GM18517 (cell line): ENCODE data around the gene FANCC.

Source experiments
- ATAC-seq: cut with Tn5 transposase; IDR thresholded peaks from one replicate; pipeline ENCODE4 v1.9.1; 2021; ENCODE audit warnings: mild to moderate bottlenecking, moderate library complexity; ENCODE audit not compliant: unreplicated experiment

The FANCC gene

DNA sequence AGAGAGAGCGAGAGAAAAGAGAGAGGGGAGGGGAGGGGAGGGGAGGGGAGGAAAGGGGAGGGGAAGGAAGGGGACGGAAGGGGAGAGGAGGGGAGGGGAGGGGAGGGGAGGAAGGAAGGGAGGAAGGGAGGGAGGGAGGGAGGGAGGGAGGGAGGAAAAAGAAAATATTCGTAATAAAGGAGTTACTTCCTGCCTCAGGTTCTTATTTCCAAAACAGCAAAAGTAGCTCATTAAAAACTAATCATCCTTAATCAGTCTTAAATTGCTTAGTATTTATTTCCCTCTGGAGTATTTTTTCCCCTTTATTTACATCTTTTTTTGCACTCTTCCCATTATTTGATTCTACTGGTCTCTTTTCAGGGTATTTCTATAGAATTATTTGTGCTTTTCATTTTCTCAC lies 162.3 kb downstream of the FANCC start:
- no peak for ATAC-seq

DNA sequence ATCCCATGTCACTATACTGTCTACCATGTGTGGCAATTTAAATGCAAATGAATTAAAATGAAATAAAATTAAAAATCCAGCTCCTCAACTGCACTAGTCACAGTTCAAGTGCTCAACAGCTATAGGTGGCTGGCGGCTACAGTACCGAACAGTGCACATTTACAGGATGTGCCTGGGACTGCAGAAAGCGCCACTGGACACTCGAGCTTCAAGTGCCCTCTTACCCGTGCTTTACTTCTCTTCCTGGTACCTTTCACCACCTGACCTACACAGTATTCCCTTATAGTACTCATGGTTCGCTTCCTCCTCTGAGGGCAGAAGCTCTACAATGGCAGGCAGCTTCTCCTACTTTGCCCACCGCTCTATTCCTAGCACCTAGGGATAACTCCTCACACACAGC lies 166.6 kb downstream of the FANCC start:
- ATAC-seq, result no peak

DNA sequence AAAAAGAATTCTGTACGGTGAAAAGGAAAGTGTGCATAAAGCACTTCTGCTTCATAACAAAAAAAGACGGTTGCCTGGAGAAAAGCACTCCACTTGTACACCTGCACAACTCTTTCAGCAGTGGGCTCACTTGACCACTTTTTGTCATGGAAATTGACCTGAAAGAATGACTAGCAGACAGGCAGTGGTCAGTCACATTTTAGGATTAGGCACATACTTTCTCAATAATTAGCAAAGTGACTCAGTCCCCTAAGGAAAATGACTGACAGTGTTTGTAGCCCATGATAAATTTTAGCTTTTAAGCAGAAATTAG lies 169.3 kb downstream of the FANCC start:
- no peak for ATAC-seq

DNA sequence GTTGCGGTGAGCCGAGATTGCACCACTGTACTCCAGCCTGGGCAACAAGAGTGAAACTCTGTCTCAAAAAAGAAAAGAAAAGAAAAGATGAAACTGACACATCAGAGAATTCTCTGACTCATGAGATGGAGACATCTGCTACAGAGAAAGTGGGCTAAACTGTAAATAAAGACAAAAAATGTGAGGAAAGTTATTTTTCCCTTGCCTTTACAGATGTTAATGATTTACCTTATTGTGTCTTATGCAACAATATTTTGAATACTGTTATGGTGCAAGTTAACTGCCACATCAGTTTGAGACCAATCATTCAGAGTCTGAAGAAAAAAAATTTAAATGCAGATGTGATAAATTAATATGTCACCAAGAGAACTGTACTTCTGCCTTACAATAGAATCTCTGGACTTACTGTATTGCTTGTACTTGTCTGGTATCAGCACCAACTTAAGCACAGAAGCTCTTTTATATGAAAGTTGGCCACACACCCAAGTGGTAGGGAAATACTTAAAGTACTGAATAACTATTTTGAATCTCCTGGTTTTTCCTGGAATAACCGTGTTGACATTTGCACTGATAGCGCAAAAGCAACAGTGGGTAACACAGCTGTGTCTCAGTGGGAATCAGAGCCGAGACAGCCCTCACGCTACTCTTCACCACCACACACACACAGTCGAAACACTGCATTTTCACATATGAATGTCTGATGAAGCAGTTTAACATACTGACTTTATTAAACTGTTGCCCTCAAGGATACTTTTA lies 169.9 kb downstream of the FANCC start:
- no peak for ATAC-seq

DNA sequence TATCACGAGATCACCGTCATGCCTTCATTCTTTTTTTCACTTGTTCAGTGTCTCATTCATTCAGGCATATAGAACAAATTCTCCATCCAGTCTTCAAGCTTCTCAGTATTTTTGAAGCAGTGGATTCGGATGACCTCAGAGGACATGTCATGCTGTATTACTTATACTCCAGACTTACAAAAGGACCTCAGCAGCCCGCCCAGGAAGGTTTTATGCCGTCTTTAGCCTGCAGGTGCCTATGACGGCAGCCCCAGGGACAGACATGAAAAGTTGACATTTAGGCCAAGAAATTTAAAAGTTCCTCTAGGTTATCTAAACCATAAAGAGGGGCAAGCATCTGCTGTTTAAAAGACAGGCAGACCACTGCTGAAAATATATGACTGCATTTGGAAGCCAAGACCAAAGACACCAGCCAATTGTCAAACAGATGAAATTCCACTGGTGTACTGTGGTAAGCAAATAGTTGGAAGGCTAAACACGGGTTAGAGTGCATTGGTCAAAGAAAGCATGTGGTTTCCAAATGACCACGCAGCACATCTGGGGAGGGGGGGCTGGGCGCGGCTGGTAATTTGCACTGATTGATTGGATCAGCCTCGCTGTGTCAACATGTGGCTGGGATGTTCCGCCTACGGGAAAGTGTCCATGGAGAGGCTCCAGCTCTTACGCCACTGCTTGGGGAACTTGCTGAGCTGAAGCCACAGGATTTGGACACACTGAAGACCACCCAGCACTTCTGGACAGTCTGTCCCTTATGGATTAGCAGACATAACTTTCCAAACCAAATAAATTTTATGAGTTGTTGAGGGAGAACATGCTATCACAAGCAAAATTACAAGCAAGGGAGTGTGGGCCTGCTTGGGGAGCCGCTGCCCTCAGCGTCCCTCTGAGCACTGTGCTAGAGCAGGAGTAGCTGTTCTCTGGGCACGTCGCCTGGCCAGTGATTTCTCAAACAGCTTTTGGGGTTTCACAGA lies 173.6 kb downstream of the FANCC start:
- ATAC-seq, result no peak

DNA sequence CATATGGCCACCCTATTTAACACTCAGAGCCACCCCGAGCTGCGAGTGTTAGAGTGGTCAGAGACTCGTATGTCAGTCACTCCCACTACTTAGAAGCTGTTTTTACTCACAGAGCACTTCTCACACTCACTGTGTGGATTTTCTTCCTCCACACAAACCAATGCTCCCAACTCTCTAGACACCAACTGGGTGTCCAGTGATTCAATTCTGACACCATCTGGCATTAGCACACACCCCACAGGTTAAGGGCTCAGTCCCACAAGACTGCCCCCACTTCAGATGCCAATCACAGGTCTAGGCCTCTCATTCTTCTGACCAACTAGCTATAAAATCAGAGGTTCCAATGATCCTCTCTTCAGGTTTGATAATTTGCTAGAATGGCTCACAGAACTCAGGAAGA lies 174.8 kb downstream of the FANCC start:
- no peak for ATAC-seq

DNA sequence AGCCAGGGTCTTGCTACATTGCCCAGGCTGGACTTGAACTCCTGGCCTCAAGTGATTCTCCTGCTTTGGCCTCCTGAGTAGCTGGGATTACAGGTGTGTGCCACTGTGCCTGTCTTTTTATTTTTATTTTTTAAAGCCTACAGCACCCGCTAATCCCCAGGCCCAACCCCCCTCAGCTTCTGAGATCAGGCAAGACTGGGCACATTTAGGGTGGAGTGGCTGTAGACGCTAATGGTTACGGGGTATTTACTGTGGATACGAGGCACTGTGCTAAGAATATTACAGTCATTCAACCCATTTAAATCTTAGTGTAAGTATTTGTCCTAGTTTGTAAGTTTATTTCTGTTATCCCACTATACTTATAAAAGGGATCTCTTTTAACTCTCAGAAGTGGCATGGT lies 175.2 kb downstream of the FANCC start:
- ATAC-seq, result no peak

DNA sequence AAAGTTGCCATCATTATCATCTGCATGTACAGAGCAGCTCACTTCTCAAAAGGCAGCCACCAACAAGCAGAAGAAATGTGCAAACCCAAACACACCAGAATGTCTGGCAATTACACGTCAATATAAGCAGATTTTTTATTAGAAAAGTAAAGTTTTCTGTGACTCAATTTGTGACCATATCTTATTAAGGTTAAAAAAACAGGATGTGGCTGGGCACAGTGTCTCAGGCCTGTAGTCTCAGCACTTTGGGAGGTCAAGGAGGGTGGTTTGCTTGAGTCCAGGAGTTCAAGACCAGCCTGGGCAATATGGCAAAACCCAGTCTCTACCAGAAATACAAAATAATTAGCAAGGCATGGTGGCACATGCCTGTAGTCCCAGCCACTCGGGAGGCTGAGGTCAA lies 176.7 kb downstream of the FANCC start:
- no peak for ATAC-seq

DNA sequence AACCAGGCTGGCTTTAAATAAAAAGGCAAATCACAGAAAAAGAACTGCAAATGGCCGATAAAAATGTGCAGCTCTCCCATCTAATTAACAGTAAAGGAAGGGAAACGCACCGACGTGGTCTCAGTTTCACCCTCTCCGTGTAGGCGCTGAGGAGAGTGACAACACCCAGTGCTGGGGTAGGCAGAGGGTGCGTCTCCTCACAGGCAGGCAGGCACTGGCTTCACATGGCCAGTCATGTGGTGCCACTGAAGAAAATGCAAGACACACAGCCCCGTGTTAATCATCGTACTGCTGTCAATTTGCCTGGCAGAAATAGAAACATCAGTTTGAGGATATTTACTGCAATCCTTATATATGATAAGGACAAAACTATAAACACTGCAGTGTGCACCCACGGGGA lies 178.4 kb downstream of the FANCC start:
- no peak for ATAC-seq

DNA sequence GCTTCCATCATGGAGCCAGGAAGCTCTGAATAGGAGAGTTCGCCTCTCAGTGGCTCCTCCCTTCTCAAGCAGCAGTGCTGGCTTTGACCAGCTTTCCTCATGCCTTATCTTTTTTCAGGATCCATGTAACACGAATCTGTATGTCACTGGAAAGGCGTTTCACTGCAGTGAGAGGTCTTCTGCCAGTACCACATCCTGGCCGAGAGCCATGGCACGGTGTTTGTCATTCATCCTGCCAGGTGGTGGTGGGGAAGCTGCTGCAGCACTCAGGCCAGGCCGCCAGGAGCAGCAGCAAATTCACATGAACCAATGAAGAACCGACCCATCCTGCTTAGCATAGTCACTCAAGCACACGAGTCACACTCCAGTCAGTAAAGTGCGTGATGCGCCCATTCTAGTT lies 179.0 kb downstream of the FANCC start:
- ATAC-seq, result no peak

DNA sequence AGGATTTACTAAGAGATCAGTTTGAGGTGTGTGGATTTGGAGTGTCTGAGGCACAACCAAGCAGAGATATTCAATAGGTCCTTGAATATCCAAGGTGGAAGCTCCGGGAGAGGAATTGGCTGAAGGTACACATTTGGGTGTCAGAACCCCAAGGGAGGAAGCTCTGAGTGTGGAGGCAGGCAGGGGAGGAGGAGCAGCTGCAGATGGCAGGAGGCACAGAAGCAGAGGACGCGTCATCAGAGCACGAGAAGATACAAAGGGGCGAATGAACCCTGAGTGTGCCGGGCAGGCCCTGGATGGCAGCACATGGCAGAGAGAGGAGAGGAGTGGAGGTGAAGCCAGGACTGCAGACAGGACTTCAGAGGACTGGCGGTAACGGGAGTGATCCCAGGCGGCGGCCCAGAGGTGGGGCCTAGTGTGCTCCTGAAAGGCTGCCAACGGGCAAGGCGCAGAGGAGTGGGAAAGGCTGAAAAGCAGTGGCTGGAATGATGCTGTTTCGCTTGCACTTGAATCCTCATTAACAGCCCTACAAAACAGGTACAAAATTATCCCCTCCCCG lies 179.8 kb downstream of the FANCC start:
- no peak for ATAC-seq

DNA sequence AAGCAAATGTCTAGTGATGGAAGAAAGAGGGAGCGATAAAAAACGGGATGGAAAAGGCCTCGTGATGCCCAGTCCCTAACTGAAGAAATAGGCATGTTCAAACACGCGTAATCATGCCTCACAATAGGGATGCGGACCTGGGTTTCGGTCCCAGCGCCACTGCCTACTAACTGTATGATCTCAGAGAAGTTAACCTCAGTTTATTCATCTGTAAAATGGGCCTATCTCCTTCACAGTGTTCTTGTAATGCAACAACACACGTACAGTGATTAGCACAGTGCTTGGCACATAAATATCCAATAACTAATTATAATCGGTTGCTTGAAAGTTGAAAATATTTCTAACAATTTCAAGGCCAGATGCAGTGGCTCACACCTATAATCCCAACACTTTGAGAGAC lies 181.8 kb downstream of the FANCC start:
- no peak for ATAC-seq

DNA sequence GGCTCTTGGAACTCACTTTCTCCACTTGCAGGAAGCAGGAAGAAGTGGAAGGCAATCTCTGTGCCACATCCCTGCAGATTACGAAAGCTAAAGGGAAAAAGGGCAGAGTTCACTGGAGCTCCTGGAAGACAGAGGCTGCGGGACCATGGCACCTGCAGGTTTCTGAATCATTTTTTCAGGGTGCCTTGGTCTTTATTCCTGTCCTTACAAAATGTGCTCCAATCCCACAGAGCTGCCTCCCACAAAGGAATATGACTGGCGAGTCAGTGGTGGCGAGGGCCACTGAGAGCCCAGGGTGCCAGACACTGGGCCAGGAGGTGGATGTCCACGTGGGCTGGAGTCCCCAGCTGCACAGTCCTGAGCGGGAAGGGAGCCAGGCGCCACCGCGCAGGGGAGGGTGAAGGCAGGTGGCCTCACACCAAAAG lies 183.0 kb downstream of the FANCC start:
- ATAC-seq, result no peak

DNA sequence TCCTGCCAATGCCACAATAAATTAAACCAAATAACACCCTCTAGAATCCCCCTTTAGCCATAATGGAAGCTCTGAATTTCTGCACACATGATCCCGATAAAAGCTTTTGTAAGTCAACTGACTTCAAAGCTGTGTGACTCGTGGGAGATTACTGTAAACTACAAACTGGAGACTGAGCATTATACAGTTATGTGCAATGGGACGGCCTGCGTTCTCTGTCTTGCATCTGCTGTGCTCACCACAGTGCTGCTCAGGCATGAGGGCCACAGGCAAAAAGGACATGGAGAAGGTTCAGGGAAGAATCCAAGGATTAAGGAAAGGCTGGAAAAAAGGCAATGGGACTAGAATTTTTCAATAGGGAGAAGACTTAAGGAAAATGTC lies 184.2 kb downstream of the FANCC start:
- no peak for ATAC-seq

DNA sequence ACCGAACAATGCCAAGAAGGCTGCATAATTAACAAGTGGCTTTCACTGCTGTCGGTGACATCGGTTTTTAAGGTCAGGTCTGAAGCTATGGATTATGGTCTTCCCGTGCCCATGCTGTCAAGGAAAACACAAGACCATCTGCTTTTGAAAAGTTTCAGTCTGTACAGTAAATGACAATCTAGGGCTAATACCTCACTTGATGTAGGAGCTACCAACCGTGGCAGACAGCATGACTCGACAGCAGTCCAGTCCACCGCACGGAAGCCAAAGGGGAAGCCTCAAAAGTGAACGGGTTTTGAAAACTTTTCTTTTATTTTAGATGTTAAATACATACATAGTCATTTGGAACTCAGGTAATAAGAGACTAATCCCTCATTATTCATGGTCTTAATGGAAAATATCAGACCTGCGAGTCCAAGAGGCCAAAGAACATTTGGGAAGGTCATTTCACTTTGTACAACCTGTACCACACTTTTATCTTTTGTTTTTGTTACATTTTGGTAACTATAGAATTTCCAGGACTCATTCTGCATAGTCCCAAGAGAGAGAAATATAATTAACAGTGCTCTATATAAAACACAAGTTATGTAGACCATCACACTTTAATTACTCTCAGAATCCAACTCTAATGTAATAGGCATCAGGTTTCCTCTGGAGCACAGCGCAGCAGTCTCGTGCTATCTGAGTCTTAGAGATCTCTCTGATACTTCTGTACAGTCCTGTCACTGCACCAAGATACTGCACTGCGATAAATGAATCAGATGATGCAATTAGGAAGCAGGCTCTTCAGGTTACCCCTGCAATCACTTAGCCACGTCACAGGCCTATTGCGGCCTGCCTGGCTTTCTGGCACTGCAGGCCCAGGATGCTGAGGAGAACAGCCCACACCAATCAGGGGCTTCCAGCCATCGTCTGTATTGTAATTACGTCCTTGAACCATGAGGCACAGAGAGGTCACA lies 184.9 kb downstream of the FANCC start:
- ATAC-seq, result no peak

DNA sequence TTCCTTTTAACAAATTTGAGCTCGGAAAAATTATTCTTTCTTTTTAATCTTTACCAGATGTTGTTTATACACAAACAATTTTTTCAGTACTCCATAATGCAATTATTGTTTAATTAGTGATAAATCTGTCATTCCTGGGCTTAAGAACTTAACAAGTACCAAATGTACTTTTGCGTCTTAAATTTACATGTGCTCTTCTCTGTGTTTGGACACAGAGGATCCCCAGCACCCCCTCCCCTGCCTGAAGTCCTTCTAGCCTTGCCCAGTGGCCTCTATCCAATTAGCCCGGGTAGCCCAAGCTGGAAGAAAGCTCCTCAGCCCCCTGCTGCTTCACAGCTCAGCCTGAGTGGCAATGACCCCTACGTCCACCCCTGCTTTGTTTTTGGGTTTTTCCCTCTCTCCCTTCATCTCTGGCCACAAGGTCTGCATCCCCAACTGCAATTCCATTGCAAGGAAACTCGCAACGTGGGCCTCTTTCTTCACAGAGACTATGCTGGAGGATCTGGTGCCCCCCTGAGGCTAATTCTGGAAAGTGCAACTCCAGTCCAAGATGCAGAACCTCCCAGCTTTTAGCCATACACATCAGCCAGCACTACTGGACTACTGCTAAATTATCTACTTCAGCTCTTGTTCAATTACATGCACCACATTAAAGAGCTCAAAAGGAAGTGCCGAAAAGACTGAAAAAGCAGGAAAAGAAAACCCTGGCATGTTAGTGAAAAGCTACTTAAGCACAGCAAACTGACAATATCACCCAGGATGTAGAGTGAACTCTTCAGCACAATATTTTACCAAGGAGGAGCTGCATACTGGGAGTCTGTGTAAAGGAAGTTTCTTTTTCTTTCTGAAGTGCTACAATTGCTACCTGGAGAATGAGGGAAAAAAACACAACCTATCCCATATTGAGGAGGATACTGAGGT lies 186.2 kb downstream of the FANCC start:
- ATAC-seq, result no peak

DNA sequence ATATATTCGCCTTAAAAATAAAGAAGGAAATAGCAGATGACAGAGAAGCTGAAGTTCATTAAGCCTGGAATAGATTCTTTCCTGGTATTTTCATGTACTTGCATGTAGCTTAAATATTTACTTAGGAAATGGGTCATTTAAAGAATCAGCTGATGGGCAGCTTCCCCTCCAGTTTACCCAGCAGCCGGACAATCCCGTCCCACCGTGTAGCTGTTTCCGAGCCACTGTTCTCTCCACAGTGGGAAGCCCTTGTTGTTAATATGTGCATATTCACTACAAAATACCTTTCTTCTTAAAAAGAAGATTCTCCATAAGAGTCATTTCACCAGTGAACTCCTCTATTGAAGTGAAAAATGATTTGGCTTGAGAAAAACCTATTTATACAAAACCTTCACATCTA lies 187.0 kb downstream of the FANCC start:
- no peak for ATAC-seq

DNA sequence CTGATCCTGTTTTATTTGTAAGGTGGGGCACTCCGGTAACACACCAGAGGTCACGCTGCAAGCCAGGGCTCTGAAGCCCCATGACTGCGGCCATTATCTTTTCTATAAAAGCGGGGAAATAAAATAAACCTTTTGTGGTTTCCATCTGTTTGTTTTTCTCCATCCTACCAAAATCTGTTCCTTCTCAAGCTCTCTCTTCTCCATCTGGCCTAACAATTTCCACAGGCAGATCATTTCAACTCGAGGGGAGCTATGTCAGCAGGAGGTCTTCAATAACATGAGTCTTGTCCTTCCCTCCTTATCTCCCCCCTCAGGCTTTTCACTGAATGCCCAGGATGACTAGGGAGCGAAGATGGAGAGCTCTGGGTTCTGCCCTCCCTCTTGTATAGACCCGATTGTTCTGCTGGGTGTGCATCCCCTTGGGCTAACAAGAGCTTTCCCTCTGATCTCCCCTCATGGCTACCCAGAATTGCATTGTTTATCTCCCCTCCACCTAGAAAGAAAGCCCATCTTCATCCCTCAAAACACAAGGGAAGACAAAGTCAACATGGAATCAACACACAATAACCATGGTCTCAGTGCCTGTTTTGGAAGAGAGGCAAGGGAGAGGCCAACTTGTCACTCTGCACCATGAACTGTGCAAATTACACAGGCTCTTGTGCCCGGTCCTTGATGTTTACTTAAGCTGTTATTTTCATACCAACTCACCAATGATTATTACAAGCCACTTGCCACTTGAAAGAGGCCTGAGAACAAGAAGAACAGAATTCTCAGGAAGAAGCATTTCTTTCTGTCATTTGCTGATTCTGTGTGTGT lies 187.8 kb downstream of the FANCC start:
- no peak for ATAC-seq

DNA sequence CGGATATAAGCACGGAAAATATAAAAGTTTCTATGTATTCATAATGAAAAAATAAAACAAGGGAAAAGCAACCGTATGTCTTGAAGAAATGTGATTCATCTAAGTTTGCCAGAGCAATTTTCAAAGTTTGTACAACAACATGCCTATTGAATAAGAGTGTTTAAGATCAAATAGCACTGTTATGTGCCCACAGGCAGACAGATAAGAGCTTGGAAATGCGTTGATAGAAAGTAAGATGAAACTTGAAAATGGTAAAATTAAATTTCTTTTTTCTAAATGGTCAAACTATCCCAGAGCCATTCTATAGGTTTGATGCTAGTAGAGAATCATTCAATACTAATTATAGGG lies 189.4 kb downstream of the FANCC start:
- ATAC-seq, result no peak
